Duodenal mucosa (tissue), 2 donors: Measurements from ENCODE around the gene SCN1B.

Source experiments
- H3K27ac ChIP-seq: one replicate; pipeline ENCODE4 v1.7.0; 2013; ENCODE audit warnings: low read depth, low read length
- H3K27me3 ChIP-seq, 2 donors: one replicate each; pipeline ENCODE4 v1.7.0; 2013; ENCODE audit warnings: low read length in 2 of 2, control low read depth in 1 of 2; ENCODE audit not compliant: insufficient read depth in 2 of 2, control insufficient read depth in 1 of 2
- H3K36me3 ChIP-seq, 2 donors: one replicate each; pipeline ENCODE4 v1.7.0; 2013; ENCODE audit warnings: low read length in 2 of 2, control low read depth in 1 of 2; ENCODE audit not compliant: insufficient read depth in 2 of 2, control insufficient read depth in 1 of 2
- H3K4me1 ChIP-seq, 2 donors: one replicate each; pipeline ENCODE4 v1.7.0; 2013; ENCODE audit warnings: low read length in 2 of 2, control low read depth in 1 of 2; ENCODE audit not compliant: insufficient read depth in 2 of 2, control insufficient read depth in 1 of 2
- H3K4me3 ChIP-seq, 2 donors: one replicate each; pipeline ENCODE4 v1.7.0; 2013; ENCODE audit warnings: low read length in 2 of 2, low read depth in 1 of 2
- H3K9ac ChIP-seq, 2 donors: one replicate each; pipeline ENCODE4 v1.7.0; 2013; ENCODE audit warnings: low read length in 2 of 2, low read depth in 1 of 2
- H3K9me3 ChIP-seq, 2 donors: one replicate each; pipeline ENCODE4 v1.7.0; 2013; ENCODE audit warnings: low read length in 2 of 2, control low read depth in 1 of 2; ENCODE audit not compliant: control insufficient read depth in 1 of 2

SCN1B gene

GRCh38 chr19:35084509-35084762 lies 54.2 kb downstream of the SCN1B start:
- Histone ChIP-seq H3K9me3 (no peaks in the 10 kb centered on the region), H3K4me3 (no peak overlapping the region), H3K9ac (no peak overlapping the region), H3K27me3 (peaks cover 0 to 7% of the 10 kb centered on the region in 2 donors), H3K27ac (no peak overlapping the region), H3K4me1 (peaks cover 0 to 5% of the 10 kb centered on the region in 2 donors), H3K36me3 (no peaks in the 10 kb centered on the region)

DNA sequence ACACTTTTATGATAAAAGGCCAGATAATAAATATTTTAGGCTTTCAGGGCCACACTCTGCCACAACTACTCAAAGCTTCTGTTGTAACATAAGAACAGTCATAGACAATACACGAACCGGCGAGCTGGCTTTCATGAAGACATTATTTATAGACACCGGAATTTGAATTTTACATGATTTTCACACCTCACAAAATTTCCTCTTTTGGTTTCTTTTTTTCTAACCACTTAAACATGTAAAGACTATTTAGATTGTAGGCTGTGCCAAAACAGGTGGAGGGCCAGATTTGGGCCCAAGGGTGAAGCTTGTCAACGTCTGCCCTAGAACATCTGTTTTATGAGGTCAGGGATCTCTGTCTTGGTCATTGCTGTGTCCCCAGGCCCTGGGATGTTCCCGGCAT lies 55.7 kb downstream of the SCN1B start:
- Histone ChIP-seq H3K9ac (no peak overlapping the region), H3K27ac (no peak overlapping the region), H3K4me3 (no peak overlapping the region), H3K4me1 (peaks cover 0 to 12% of the 10 kb centered on the region in 2 donors), H3K36me3 (no peaks in the 10 kb centered on the region), H3K27me3 (peaks cover 4 to 7% of the 10 kb centered on the region in 2 donors), H3K9me3 (no peaks in the 10 kb centered on the region)

- H3K27ac ChIP-seq: no peak overlapping the region
- no peak overlapping the region for H3K4me3 ChIP-seq
- no peaks in the 10 kb centered on the region for H3K36me3 ChIP-seq
- H3K9ac ChIP-seq: no peak overlapping the region
- H3K9me3 ChIP-seq: no peaks in the 10 kb centered on the region
- H3K27me3 ChIP-seq: peaks cover 4 to 7% of the 10 kb centered on the region in 2 donors
- peaks cover 0 to 12% of the 10 kb centered on the region in 2 donors for H3K4me1 ChIP-seq
These were observed 56.2 kb downstream of the SCN1B start for GRCh38 chr19:35086455-35086854.

DNA sequence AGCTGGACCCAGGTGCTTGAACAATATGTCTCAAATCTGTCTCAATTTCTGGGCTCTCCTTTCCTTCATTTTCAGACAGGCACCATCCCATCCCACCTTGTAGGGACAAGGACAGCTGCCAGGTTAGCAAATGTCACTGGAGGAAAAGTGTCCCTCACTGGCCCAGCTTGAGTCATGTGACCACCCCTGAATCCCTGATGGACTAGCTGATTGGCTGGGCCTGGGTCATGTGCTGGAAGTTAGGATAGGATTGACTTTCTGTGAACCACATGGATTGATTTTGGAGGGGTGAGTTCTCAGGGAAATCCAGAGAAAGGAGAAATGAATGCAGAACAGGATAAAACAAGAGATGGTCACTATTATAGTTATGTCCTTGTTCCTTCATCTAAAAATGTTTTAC lies 57.1 kb downstream of the SCN1B start:
- H3K9ac ChIP-seq: no peak overlapping the region
- no peak overlapping the region for H3K4me3 ChIP-seq
- no peaks in the 10 kb centered on the region for H3K36me3 ChIP-seq
- peaks cover 4 to 7% of the 10 kb centered on the region in 2 donors for H3K27me3 ChIP-seq
- H3K4me1 ChIP-seq: peaks cover 0 to 12% of the 10 kb centered on the region in 2 donors
- H3K9me3 ChIP-seq: no peaks in the 10 kb centered on the region
- H3K27ac ChIP-seq: no peak overlapping the region

- H3K27ac ChIP-seq: no peak overlapping the region
- no peak overlapping the region for H3K9ac ChIP-seq
- no peak overlapping the region for H3K4me3 ChIP-seq
- peaks cover 4 to 7% of the 10 kb centered on the region in 2 donors for H3K27me3 ChIP-seq
- no peaks in the 10 kb centered on the region for H3K36me3 ChIP-seq
- no peaks in the 10 kb centered on the region for H3K9me3 ChIP-seq
- H3K4me1 ChIP-seq: peaks cover 0 to 12% of the 10 kb centered on the region in 2 donors
These were observed 58.1 kb downstream of the SCN1B start for GRCh38 chr19:35088131-35088913.

DNA sequence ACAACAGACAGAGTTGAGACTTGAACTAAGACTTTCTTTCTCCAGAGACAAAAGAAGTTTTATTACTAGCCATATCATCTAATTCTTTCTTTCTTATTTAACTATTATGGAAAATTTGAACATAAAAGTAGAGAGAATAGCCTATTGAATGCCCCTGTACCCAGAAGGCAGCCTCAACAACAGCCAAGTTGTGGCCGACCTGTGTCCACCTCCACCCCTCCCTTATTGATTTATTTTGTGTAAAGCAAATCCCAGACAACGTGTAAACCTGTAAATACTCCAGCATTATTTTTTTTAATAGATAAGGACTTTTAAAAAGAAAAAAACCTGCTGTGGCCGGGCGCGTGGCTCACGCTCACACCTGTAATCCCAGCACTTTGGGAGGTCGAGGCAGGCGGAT lies 59.3 kb downstream of the SCN1B start:
- Histone ChIP-seq H3K27me3 (peaks cover 4 to 7% of the 10 kb centered on the region in 2 donors), H3K4me1 (peaks cover 0 to 12% of the 10 kb centered on the region in 2 donors), H3K9ac (no peak overlapping the region), H3K27ac (no peak overlapping the region), H3K9me3 (no peaks in the 10 kb centered on the region), H3K36me3 (no peaks in the 10 kb centered on the region), H3K4me3 (no peak overlapping the region)
